HG02938 (cell line): ENCODE measurements around the gene KIAA1191.
"Not testable (repeated sequence)": the region's sequence is repeated elsewhere in the genome, so short reads cannot be mapped to it uniquely, and the experiment has no call there.

Experiments used
- ATAC-seq: cut with Tn5 transposase; IDR thresholded peaks from one replicate; pipeline ENCODE4 v1.9.1; 2021; ENCODE audit warnings: mild to moderate bottlenecking, moderate library complexity; ENCODE audit not compliant: unreplicated experiment

Gene KIAA1191

DNA sequence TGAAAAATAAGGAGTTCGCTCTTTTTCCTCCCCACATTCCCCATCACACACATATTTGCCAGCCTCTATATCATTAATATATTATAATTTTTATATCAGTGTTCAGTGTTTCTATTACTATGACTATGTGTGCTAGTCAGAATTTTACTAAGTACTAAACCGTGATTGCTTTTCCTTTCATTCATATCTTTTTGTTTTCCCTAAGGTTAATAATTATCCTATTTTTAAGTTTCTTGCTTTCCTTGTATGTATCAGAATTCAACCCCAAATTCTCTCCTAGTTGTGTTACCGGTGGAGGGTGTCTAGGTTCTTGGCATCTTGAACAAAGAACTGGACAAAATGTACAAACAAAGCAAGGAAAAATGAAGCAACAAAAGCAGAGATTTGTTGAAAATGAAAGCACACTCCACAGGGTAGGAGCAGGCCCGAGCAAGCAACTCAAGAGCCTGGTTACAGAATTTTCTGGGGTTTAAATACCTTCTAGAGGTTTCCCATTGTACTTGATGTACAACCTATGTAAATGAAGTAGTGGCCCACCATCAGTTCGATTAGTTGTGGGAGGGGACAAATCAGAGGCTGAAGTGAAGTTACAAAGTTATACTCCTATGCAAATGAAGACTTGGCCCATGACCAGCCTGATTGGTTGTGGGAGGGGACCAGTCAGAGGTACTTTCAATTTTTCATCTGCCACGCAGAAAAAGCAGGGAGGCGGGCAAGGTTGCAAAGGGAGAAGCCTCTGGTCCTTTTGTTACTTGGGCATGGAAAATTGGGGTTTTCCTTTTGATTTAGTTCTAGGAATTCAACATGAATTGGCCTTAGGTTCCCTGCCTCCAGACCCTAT lies 43.8 kb downstream of the KIAA1191 start:
- no peak for ATAC-seq

GRCh38 chr5:176305356-176305755 lies 56.2 kb downstream of the KIAA1191 start:
- not testable (repeated sequence) for ATAC-seq
